Measurements from ENCODE around the gene SEMA7A. TPM values are rescaled to one million over a fixed set of nuclear protein-coding genes. Genes with fewer than 3 reads are reported as not detected.

Gene SEMA7A
- total and polyA plus RNA-seq, 3 donors from 2014 or later = 80.7 to 220 (median 217) TPM

GRCh38 chr15:74395319-74396145 is 38.2 kb downstream of the SEMA7A start:
- H3K4me1 ChIP-seq = peaks cover 9% of the 10 kb centered on the region
- H3K4me3 ChIP-seq = no peak overlapping the region
- no peak for TF ChIP-seq CTCF (IDR thresholded peaks at IDR 0.05)
- TF ChIP-seq POLR2A (IDR thresholded peaks at IDR 0.05) = no peak
- WGBS, 2 donors = 70 to 93% methylated on average over 6 to 17 of the region's 17 CpGs
- no peak for DNase-seq
- H3K27me3 ChIP-seq = no peaks in the 10 kb centered on the region
- H3K36me3 ChIP-seq (ENCODE audit: low read depth, missing control alignments) = no peaks in the 10 kb centered on the region
- no peaks in the 10 kb centered on the region for H3K9me3 ChIP-seq
- intact Hi-C loops (cut with DNase I; ENCODE audit: low total_unique reads) = no loop called here
- H3K27ac ChIP-seq = no peak overlapping the region

GRCh38 chr15:74394090-74394846 is 39.5 kb downstream of the SEMA7A start:
- no peaks in the 10 kb centered on the region for H3K27me3 ChIP-seq
- H3K4me1 ChIP-seq = peaks cover 9% of the 10 kb centered on the region
- no peaks in the 10 kb centered on the region for H3K9me3 ChIP-seq
- intact Hi-C loops (cut with DNase I; ENCODE audit: low total_unique reads) = no loop called here
- TF ChIP-seq CTCF (IDR thresholded peaks at IDR 0.05) = no peak
- TF ChIP-seq POLR2A (IDR thresholded peaks at IDR 0.05) = no peak
- WGBS, 2 donors = 93 to 94% methylated on average over 11 of the region's 11 CpGs
- no peak for DNase-seq
- no peak overlapping the region for H3K4me3 ChIP-seq
- H3K36me3 ChIP-seq (ENCODE audit: low read depth, missing control alignments) = no peaks in the 10 kb centered on the region
- H3K27ac ChIP-seq = no peak overlapping the region

- no peak overlapping the region for H3K27ac ChIP-seq
- H3K4me1 ChIP-seq = peaks cover 9% of the 10 kb centered on the region
- no peaks in the 10 kb centered on the region for H3K27me3 ChIP-seq
- no peak overlapping the region for H3K4me3 ChIP-seq
- H3K9me3 ChIP-seq = no peaks in the 10 kb centered on the region
- H3K36me3 ChIP-seq (ENCODE audit: low read depth, missing control alignments) = no peaks in the 10 kb centered on the region
- no peak for DNase-seq
- intact Hi-C loops (cut with DNase I; ENCODE audit: low total_unique reads) = no loop called here
- WGBS, 2 donors = 91 to 93% methylated on average over 13 of the region's 13 CpGs
- TF ChIP-seq POLR2A (IDR thresholded peaks at IDR 0.05) = no peak
- no peak for TF ChIP-seq CTCF (IDR thresholded peaks at IDR 0.05)
These were observed 40.3 kb downstream of the SEMA7A start for GRCh38 chr15:74393423-74393822.

GRCh38 chr15:74392902-74393301 is 40.9 kb downstream of the SEMA7A start:
- H3K9me3 ChIP-seq = no peaks in the 10 kb centered on the region
- DNase-seq = no peak
- no peaks in the 10 kb centered on the region for H3K36me3 ChIP-seq (ENCODE audit: low read depth, missing control alignments)
- intact Hi-C loops (cut with DNase I; ENCODE audit: low total_unique reads) = no loop called here
- 82 to 91% methylated on average over 7 of the region's 7 CpGs for WGBS, 2 donors
- no peak overlapping the region for H3K4me3 ChIP-seq
- no peak overlapping the region for H3K27ac ChIP-seq
- TF ChIP-seq CTCF (IDR thresholded peaks at IDR 0.05) (no peak), POLR2A (IDR thresholded peaks at IDR 0.05) (no peak)
- no peaks in the 10 kb centered on the region for H3K27me3 ChIP-seq
- peaks cover 9% of the 10 kb centered on the region for H3K4me1 ChIP-seq
